ENCODE measurements around the gene NCAM2. TPM values are rescaled to one million over a fixed set of nuclear protein-coding genes. Genes with fewer than 3 reads are reported as not detected.

NCAM2 gene
- total RNA-seq, 1 experiment from 2014 or later = not detected

GRCh38 chr21:21045518-21045917 lies 47.3 kb downstream of the NCAM2 start:
- ChIA-PET RAD21 (ENCODE audit: low non-redundant PET in 1 of 2, low total read pairs in 2 of 2, uncharacterized antibody in 2 of 2, unreplicated experiment in 2 of 2) (no interaction called here), POLR2A (no interaction called here), CTCF (no interaction called here)
- Histone ChIP-seq H3K4me1 (ENCODE audit: control insufficient read depth in 1 of 2, insufficient read depth in 2 of 2, low read length in 2 of 2) (no peaks in the 10 kb centered on the region), H3K4me2 (ENCODE audit: low read length) (no peak overlapping the region), H2AFZ (ENCODE audit: low read depth, low read length, poor library complexity, severe bottlenecking) (no peak overlapping the region), H3K79me2 (ENCODE audit: insufficient read depth, low read length) (no peaks in the 10 kb centered on the region), H3K9ac (ENCODE audit: low read length) (no peak overlapping the region), H3K27me3 (ENCODE audit: insufficient read depth, low read length) (no peaks in the 10 kb centered on the region), H4K20me1 (ENCODE audit: insufficient read depth) (no peaks in the 10 kb centered on the region), H3K27ac (ENCODE audit: low read depth, low read length) (no peak overlapping the region), H3K9me2 (ENCODE audit: insufficient read depth) (no peaks in the 10 kb centered on the region), H3K9me3 (ENCODE audit: control insufficient read depth in 1 of 2, insufficient read depth in 1 of 2, low read depth in 1 of 2, low read length in 2 of 2) (peaks cover 5 to 21% of the 10 kb centered on the region in 2 experiments; a peak in 3 of 4 replicates), H3K36me3 (ENCODE audit: control insufficient read depth in 1 of 2, insufficient read depth in 2 of 2, low read length in 2 of 2) (no peaks in the 10 kb centered on the region), H3K4me3 (replicated peaks in 1 of 2; ENCODE audit: low read depth in 1 of 2, low read length in 2 of 2) (no peak overlapping the region)
- intact Hi-C loops (cut with micrococcal nuclease) = no loop called here
- TF ChIP-seq, protein P1, sequence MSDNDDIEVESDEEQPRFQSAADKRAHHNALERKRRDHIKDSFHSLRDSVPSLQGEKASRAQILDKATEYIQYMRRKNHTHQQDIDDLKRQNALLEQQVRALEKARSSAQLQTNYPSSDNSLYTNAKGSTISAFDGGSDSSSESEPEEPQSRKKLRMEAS (IDR thresholded peaks at IDR 0.05) = no peak
- TF ChIP-seq CBX3 (IDR thresholded peaks at IDR 0.05; ENCODE audit: low read depth) = no peak
- TF ChIP-seq EZH2 (IDR thresholded peaks at IDR 0.05) = no peak
- TF ChIP-seq YY1 (IDR thresholded peaks at IDR 0.05; ENCODE audit: extremely low read depth, insufficient replicate concordance, low read depth, low read length) = no peak
- no peak for TF ChIP-seq SP1 (IDR thresholded peaks at IDR 0.05; ENCODE audit: low read depth)
- no peak for TF ChIP-seq CTCF (IDR thresholded peaks at IDR 0.05 in 2 of 3, conservative IDR thresholded peaks at IDR 0.05 in 1 of 3; ENCODE audit: borderline replicate concordance in 1 of 3, insufficient read depth in 1 of 3, low read depth in 2 of 3, low read length in 2 of 3)
- no peak for TF ChIP-seq JUND (IDR thresholded peaks at IDR 0.05)
- TF ChIP-seq POLR2A (IDR thresholded peaks at IDR 0.05; ENCODE audit: borderline replicate concordance, extremely low read depth, insufficient read depth, insufficient read length) = no peak
- no peak for TF ChIP-seq RAD21 (IDR thresholded peaks at IDR 0.05; ENCODE audit: low read depth)
- no peak for TF ChIP-seq ZFX (IDR thresholded peaks at IDR 0.05)
- TF ChIP-seq, protein P2, sequence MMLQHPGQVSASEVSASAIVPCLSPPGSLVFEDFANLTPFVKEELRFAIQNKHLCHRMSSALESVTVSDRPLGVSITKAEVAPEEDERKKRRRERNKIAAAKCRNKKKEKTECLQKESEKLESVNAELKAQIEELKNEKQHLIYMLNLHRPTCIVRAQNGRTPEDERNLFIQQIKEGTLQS (IDR thresholded peaks at IDR 0.05) = no peak
- TF ChIP-seq, protein P3, sequence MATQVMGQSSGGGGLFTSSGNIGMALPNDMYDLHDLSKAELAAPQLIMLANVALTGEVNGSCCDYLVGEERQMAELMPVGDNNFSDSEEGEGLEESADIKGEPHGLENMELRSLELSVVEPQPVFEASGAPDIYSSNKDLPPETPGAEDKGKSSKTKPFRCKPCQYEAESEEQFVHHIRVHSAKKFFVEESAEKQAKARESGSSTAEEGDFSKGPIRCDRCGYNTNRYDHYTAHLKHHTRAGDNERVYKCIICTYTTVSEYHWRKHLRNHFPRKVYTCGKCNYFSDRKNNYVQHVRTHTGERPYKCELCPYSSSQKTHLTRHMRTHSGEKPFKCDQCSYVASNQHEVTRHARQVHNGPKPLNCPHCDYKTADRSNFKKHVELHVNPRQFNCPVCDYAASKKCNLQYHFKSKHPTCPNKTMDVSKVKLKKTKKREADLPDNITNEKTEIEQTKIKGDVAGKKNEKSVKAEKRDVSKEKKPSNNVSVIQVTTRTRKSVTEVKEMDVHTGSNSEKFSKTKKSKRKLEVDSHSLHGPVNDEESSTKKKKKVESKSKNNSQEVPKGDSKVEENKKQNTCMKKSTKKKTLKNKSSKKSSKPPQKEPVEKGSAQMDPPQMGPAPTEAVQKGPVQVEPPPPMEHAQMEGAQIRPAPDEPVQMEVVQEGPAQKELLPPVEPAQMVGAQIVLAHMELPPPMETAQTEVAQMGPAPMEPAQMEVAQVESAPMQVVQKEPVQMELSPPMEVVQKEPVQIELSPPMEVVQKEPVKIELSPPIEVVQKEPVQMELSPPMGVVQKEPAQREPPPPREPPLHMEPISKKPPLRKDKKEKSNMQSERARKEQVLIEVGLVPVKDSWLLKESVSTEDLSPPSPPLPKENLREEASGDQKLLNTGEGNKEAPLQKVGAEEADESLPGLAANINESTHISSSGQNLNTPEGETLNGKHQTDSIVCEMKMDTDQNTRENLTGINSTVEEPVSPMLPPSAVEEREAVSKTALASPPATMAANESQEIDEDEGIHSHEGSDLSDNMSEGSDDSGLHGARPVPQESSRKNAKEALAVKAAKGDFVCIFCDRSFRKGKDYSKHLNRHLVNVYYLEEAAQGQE (IDR thresholded peaks at IDR 0.05; ENCODE audit: low read depth) = no peak
- no peak for TF ChIP-seq TCF7L2 (IDR thresholded peaks at IDR 0.05; ENCODE audit: borderline replicate concordance, extremely low read depth, insufficient read depth, insufficient read length)
- TF ChIP-seq ZNF274 (IDR thresholded peaks at IDR 0.05; ENCODE audit: low read depth, low read length) = no peak
- TF ChIP-seq POLR2AphosphoS5 (IDR thresholded peaks at IDR 0.05; ENCODE audit: low read depth, low read length) = no peak
- TF ChIP-seq FOSL1 (IDR thresholded peaks at IDR 0.05; ENCODE audit: low read depth) = no peak
- TF ChIP-seq ZBTB33 (IDR thresholded peaks at IDR 0.05; ENCODE audit: extremely low read depth, insufficient replicate concordance, low read length) = no peak
- no TSS peak for BruUV-seq (replicated peaks)
- no peak for ATAC-seq
- DNase-seq (ENCODE audit: low read depth, low spot score) = no peak

Data from HCT116 (cell line).